ENCODE measurements around the gene SELENON. TPM values are rescaled to one million over a fixed set of nuclear protein-coding genes. Genes with fewer than 3 reads are reported as not detected.

The SELENON gene
- total RNA-seq, 1 experiment from 2014 or later, result 57.2 TPM

DNA sequence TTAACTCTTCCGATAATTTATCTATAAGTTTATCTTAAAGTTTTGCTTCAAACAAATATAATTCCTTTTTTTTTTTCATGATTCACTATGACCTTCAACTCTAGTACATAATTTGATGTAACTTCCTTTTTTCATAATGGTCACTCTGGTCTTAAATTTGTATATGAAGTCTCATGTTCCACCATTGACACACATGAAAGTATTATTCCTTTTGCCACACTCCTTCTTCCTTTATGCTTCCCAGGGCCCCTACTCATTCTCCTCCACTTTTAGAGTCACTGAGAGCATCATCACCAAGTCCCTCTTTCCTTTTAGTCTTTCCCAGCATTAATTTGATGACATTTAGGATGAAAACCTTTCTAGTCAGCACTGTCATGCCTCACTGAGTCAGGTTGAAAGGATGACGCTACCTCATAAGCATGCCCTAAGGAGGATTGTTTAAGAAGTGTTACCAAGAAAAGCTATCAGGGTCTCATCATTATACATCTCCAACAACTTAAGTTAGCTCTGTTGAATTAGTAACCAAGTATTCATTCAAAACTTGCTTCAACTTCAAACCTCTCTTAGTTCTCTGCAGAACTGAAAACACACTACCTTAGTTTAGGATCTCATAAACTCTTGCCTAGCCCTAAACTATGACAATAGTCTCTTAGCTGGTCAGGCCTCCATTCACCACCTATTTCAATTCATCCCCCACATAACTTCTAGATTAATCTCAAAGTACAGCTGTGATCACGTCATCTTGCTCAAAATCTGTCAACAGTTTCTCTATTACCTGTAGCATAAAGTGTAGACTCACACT lies 44.7 kb downstream of the SELENON start:
- H3K36me3 ChIP-seq (ENCODE audit: control insufficient read depth, insufficient read depth, low read length), result no peaks in the 10 kb centered on the region
- no peak for ATAC-seq
- DNase-seq (ENCODE audit: low read depth, low spot score), result no peak
- POLR2A ChIA-PET, result interaction anchor here (0.6 kb wide), 1 partner anchor 816 kb away, joined by 3 read pairs; no protein-coding TSS in a partner anchor
- in situ Hi-C loops (cut with HindIII; ENCODE audit: low pct_unique_long_range_greater_than_20kb, low sequenced_read_pairs) (no loop called here), intact Hi-C loops (cut with micrococcal nuclease; ENCODE audit: unreplicated experiment) (no loop called here)
- no peak overlapping the region for H3K27ac ChIP-seq (ENCODE audit: low read length)
- TF ChIP-seq, protein P1, sequence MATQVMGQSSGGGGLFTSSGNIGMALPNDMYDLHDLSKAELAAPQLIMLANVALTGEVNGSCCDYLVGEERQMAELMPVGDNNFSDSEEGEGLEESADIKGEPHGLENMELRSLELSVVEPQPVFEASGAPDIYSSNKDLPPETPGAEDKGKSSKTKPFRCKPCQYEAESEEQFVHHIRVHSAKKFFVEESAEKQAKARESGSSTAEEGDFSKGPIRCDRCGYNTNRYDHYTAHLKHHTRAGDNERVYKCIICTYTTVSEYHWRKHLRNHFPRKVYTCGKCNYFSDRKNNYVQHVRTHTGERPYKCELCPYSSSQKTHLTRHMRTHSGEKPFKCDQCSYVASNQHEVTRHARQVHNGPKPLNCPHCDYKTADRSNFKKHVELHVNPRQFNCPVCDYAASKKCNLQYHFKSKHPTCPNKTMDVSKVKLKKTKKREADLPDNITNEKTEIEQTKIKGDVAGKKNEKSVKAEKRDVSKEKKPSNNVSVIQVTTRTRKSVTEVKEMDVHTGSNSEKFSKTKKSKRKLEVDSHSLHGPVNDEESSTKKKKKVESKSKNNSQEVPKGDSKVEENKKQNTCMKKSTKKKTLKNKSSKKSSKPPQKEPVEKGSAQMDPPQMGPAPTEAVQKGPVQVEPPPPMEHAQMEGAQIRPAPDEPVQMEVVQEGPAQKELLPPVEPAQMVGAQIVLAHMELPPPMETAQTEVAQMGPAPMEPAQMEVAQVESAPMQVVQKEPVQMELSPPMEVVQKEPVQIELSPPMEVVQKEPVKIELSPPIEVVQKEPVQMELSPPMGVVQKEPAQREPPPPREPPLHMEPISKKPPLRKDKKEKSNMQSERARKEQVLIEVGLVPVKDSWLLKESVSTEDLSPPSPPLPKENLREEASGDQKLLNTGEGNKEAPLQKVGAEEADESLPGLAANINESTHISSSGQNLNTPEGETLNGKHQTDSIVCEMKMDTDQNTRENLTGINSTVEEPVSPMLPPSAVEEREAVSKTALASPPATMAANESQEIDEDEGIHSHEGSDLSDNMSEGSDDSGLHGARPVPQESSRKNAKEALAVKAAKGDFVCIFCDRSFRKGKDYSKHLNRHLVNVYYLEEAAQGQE (IDR thresholded peaks at IDR 0.05; ENCODE audit: insufficient read depth in 1 of 2, low read depth in 2 of 2, low read length in 1 of 2), result no peak
- TF ChIP-seq POLR2AphosphoS5 (IDR thresholded peaks at IDR 0.05; ENCODE audit: low read depth, low read length) (no peak), TCF7L2 (IDR thresholded peaks at IDR 0.05; ENCODE audit: low read depth, low read length) (no peak), SIN3A (IDR thresholded peaks at IDR 0.05; ENCODE audit: borderline replicate concordance, insufficient read depth, low read depth, low read length) (no peak)
- TF ChIP-seq, protein P2, sequence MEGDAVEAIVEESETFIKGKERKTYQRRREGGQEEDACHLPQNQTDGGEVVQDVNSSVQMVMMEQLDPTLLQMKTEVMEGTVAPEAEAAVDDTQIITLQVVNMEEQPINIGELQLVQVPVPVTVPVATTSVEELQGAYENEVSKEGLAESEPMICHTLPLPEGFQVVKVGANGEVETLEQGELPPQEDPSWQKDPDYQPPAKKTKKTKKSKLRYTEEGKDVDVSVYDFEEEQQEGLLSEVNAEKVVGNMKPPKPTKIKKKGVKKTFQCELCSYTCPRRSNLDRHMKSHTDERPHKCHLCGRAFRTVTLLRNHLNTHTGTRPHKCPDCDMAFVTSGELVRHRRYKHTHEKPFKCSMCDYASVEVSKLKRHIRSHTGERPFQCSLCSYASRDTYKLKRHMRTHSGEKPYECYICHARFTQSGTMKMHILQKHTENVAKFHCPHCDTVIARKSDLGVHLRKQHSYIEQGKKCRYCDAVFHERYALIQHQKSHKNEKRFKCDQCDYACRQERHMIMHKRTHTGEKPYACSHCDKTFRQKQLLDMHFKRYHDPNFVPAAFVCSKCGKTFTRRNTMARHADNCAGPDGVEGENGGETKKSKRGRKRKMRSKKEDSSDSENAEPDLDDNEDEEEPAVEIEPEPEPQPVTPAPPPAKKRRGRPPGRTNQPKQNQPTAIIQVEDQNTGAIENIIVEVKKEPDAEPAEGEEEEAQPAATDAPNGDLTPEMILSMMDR (IDR thresholded peaks at IDR 0.05), result no peak
- H3K4me1 ChIP-seq (ENCODE audit: control insufficient read depth, insufficient read depth, low read length), result no peaks in the 10 kb centered on the region
- no peaks in the 10 kb centered on the region for H3K9me3 ChIP-seq (ENCODE audit: control insufficient read depth, insufficient read depth, low read depth, low read length)
- no peak overlapping the region for H3K4me3 ChIP-seq (ENCODE audit: low read depth in 2 of 2, low read length in 2 of 2)
- CTCF ChIA-PET, result interaction anchor here (0.6 kb wide), 1 partner anchor 153 kb away, joined by 4 read pairs; the partner anchor contains the start of gene PAFAH2
- no TSS peak for BruUV-seq (replicated peaks)
- H3K27me3 ChIP-seq (ENCODE audit: control insufficient read depth, insufficient read depth, low read length), result no peaks in the 10 kb centered on the region

DNA sequence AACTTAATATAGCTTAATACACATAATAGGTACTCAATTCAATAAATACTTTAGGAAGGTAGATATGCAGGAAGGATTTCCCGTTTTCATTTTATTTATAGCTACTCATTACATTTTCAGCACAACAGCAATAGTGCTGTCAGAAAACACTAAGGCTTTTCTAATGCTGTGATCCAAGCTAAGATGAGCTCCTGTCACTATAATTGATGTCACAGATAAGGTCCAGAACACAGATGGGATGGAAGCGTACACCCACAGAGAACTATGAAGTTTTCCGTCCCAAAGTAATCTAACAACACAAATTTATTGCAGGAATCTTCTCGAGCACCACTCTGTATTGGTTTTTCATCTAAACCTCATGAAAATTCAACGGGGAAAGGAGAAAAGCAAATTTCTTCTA lies 45.7 kb downstream of the SELENON start:
- BruUV-seq (replicated peaks), result no TSS peak
- no peaks in the 10 kb centered on the region for H3K27me3 ChIP-seq (ENCODE audit: control insufficient read depth, insufficient read depth, low read length)
- DNase-seq (ENCODE audit: low read depth, low spot score), result no peak
- intact Hi-C loops (cut with micrococcal nuclease; ENCODE audit: unreplicated experiment), result no loop called here
- H3K4me3 ChIP-seq (ENCODE audit: low read depth in 2 of 2, low read length in 2 of 2), result no peak overlapping the region
- no peaks in the 10 kb centered on the region for H3K36me3 ChIP-seq (ENCODE audit: control insufficient read depth, insufficient read depth, low read length)
- no peak for ATAC-seq
- in situ Hi-C loops (cut with HindIII; ENCODE audit: low pct_unique_long_range_greater_than_20kb, low sequenced_read_pairs), result no loop called here
- ChIA-PET POLR2A (no interaction called here), CTCF (no interaction called here)
- H3K27ac ChIP-seq (ENCODE audit: low read length), result no peak overlapping the region
- TF ChIP-seq SIN3A (IDR thresholded peaks at IDR 0.05; ENCODE audit: borderline replicate concordance, insufficient read depth, low read depth, low read length), result no peak
- TF ChIP-seq, protein P2 (IDR thresholded peaks at IDR 0.05), result no peak
- TF ChIP-seq TCF7L2 (IDR thresholded peaks at IDR 0.05; ENCODE audit: low read depth, low read length), result no peak
- TF ChIP-seq, protein P1 (IDR thresholded peaks at IDR 0.05; ENCODE audit: insufficient read depth in 1 of 2, low read depth in 2 of 2, low read length in 1 of 2), result no peak
- TF ChIP-seq POLR2AphosphoS5 (IDR thresholded peaks at IDR 0.05; ENCODE audit: low read depth, low read length), result no peak
- no peaks in the 10 kb centered on the region for H3K4me1 ChIP-seq (ENCODE audit: control insufficient read depth, insufficient read depth, low read length)
- H3K9me3 ChIP-seq (ENCODE audit: control insufficient read depth, insufficient read depth, low read depth, low read length), result no peaks in the 10 kb centered on the region
